Heart right ventricle (tissue), 16 donors: ENCODE data around the gene SPTBN1. TPM values are rescaled to one million over a fixed set of nuclear protein-coding genes. Genes with fewer than 3 reads are reported as not detected.

Experiments
- ATAC-seq, 8 donors: fragments of 200-7000 bp; cut with Tn5 transposase; one replicate each; pipeline ENCODE4 v1.9.1; 2020; ENCODE audit warnings: mild to moderate bottlenecking in 8 of 8, moderate library complexity in 8 of 8, moderate number of reproducible peaks in 1 of 8
- DNase-seq, 2 donors: peaks; one replicate each; pipeline ENCODE4 v3.0.0-alpha.2; 2020
- H3K27ac ChIP-seq, 10 donors: fragments of 200-600 bp; sonication (generic) in 2 of 10; one replicate each; pipeline versions ENCODE4 v1.5.0 to v1.8.0; 2020 to 2022; ENCODE audit warnings: mild to moderate bottlenecking in 3 of 10
- H3K27me3 ChIP-seq, 7 donors: fragments of 200-600 bp; one replicate each; pipeline ENCODE4 v1.8.0; 2021 to 2022; ENCODE audit warnings: mild to moderate bottlenecking in 2 of 7
- H3K36me3 ChIP-seq, 9 donors: fragments of 200-600 bp; sonication (generic) in 1 of 9; one replicate each; pipeline versions ENCODE4 v1.5.0 to v1.8.0; 2020 to 2022; ENCODE audit warnings: mild to moderate bottlenecking in 2 of 9
- H3K4me1 ChIP-seq, 9 donors: fragments of 200-600 bp; sonication (generic) in 1 of 9; one replicate each; pipeline versions ENCODE4 v1.5.0 to v1.8.0; 2020 to 2022; ENCODE audit warnings: mild to moderate bottlenecking in 4 of 9
- H3K4me3 ChIP-seq, 10 donors: fragments of 200-600 bp; sonication (generic) in 2 of 10; one replicate each; pipeline versions ENCODE4 v1.5.0 to v1.8.0; 2020 to 2022; ENCODE audit warnings: mild to moderate bottlenecking in 7 of 10, moderate library complexity in 2 of 10
- H3K9me3 ChIP-seq, 11 donors: fragments of 200-600 bp in 10 of 11; sonication (generic) in 2 of 11; one replicate each; pipeline versions ENCODE4 v1.5.0 to v1.8.0; 2013 to 2022; ENCODE audit warnings: mild to moderate bottlenecking in 2 of 11, control low read depth in 1 of 11, moderate library complexity in 1 of 11
- CTCF ChIP-seq, 9 donors: fragments of 200-600 bp; sonication (generic) in 2 of 9; IDR thresholded peaks; one replicate each; pipeline versions ENCODE4 v1.5.0 to v1.8.0; 2021 to 2022; ENCODE audit warnings: antibody characterized with exemption in 9 of 9, mild to moderate bottlenecking in 5 of 9, moderate library complexity in 1 of 9
- WGBS, 2 donors: extraction: QIAGEN DNeasy Blood & Tissue Kit; methylation state at CpG; one replicate each; pipeline ENCODE4 v1.1.7; 2013; ENCODE audit warnings: inconsistent platforms in 1 of 2; 5-methylcytosine and 5-hydroxymethylcytosine counted together
- intact Hi-C, 10 donors: fragments of 100-400 bp; cut with DNase I; formaldehyde crosslinking; loops; one replicate each; pipeline versions ENCODE4 v1.11.1 to v1.14.2; 2022
- polyA plus RNA-seq, 2 donors: library from polyadenylated mRNA; stranded (reverse); fragments of 200-250 nt; gene quantifications; one replicate each; pipeline ENCODE4 v1.2.3, GENCODE V29; 2013
- total RNA-seq, 10 donors: library from RNA; stranded (reverse); fragmentation: NEBNext Ultra II Directional in 3 of 10; extraction: Animal tissue kit (Norgen Biotek cat#: 25700) in 3 of 10; gene quantifications; one replicate each; pipeline versions ENCODE4 v1.2.1 to v1.2.4, GENCODE V29; 2021 to 2023
- donor health status: Arrhythmogenic right ventricular cardiomyopathy.
- donor health status: ischemic (EF 13 %, LVEDD 7.1; RV severe dilation, severe dysfunction).
- donor health status: healthy with polysubstance abuse.
- donor health status: DM: no; HTN: yes; CAD: no.
- donor health status: DM: no; HTN: no; CAD: no.
- donor health status: ischemic (EF 25% LVEDD 6.9; RV normal size, moderate dysfunction).
- donor health status: ischemic (EF 25% LVEDD 5.7; RV mildly dilated, moderate dysfunction).
- donor health status: healthy.
- donor health status: DM: yes; HTN: yes; CAD: no.
- donor health status: Ischemic cardiomyopathy.
- donor health status: ischemic (EF 35%, LVEDD 5.7; RV mildly dilated, moderate dysfunction).
- donor health status: nonischemic (EF 11% LVEDD 7.7; RV severe dilation, severe dysfunction).
- donor health status: DM: yes; HTN: yes; CAD: no.
- donor health status: PGD.
- donor health status: ischemic (EF 29% LVEDD 5.4; RV normal size, mild dysfunction).
- donor health status: nonischemic (EF 23%, LVEDD 6.1; RV moderate dilation, normal function).

Gene SPTBN1
- total and polyA plus RNA-seq, 12 donors: 91.1 to 643 (median 494) TPM

- TF ChIP-seq CTCF (IDR thresholded peaks at IDR 0.05): no peak
- H3K9me3 ChIP-seq: no peaks in the 10 kb centered on the region
- no peak overlapping the region for H3K4me3 ChIP-seq
- DNase-seq (no peak), ATAC-seq (no peak)
- H3K4me1 ChIP-seq: peaks cover 63 to 89% (median 77%) of the 10 kb centered on the region in 9 donors
- WGBS, 2 donors: 37 to 48% methylated on average over 4 of the region's 4 CpGs
- H3K27ac ChIP-seq: peak overlapping the region in 9 of 10 donors; percentile 62 to 95 (median 89)
- intact Hi-C loops: loop anchor here in 7 of 10 donors (5.0 to 10.0 kb wide), 8 partner anchors 57 to 427 kb away; no protein-coding TSS in a partner anchor
- H3K36me3 ChIP-seq: peaks cover 6 to 98% (median 69%) of the 10 kb centered on the region in 9 donors
- no peaks in the 10 kb centered on the region for H3K27me3 ChIP-seq
Observed at GRCh38 chr2:54631755-54632154, 175.6 kb downstream of the SPTBN1 start.

- no peaks in the 10 kb centered on the region for H3K9me3 ChIP-seq
- no peak for ATAC-seq
- no peak for TF ChIP-seq CTCF (IDR thresholded peaks at IDR 0.05)
- no peak overlapping the region for H3K4me3 ChIP-seq
- intact Hi-C loops: loop anchor here in 7 of 10 donors (5.0 to 10.0 kb wide), 8 partner anchors 58 to 428 kb away; no protein-coding TSS in a partner anchor
- no peak for DNase-seq
- peaks cover 6 to 97% (median 63%) of the 10 kb centered on the region in 9 donors for H3K36me3 ChIP-seq
- peaks cover 63 to 97% (median 88%) of the 10 kb centered on the region in 9 donors for H3K4me1 ChIP-seq
- H3K27me3 ChIP-seq: no peaks in the 10 kb centered on the region
- 60 to 75% methylated on average over 12 of the region's 12 CpGs for WGBS, 2 donors
- H3K27ac ChIP-seq: peak overlapping the region; percentile 62 to 95 (median 88)
Observed at GRCh38 chr2:54632733-54633692, 176.9 kb downstream of the SPTBN1 start.

- intact Hi-C loops: loop anchor here in 7 of 10 donors (5.0 to 10.0 kb wide), 8 partner anchors 59 to 429 kb away; no protein-coding TSS in a partner anchor
Observed at GRCh38 chr2:54634021-54634420, 177.9 kb downstream of the SPTBN1 start.

More at GRCh38 chr2:54634021-54634420, 177.9 kb downstream of the SPTBN1 start:
- H3K27ac ChIP-seq: peak overlapping the region; percentile 62 to 95 (median 88)
- peaks cover 6 to 97% (median 62%) of the 10 kb centered on the region in 9 donors for H3K36me3 ChIP-seq
- no peak overlapping the region for H3K4me3 ChIP-seq
- DNase-seq (no peak), ATAC-seq (no peak)
- no peaks in the 10 kb centered on the region for H3K27me3 ChIP-seq
- H3K4me1 ChIP-seq: peaks cover 64 to 100% (median 97%) of the 10 kb centered on the region in 9 donors
- H3K9me3 ChIP-seq: no peaks in the 10 kb centered on the region
- no peak for TF ChIP-seq CTCF (IDR thresholded peaks at IDR 0.05)
- 23 to 29% methylated on average over 3 of the region's 3 CpGs for WGBS, 2 donors
